HCT116 (cell line): ENCODE measurements around the gene FITM1. TPM values are rescaled to one million over a fixed set of nuclear protein-coding genes. Genes with fewer than 3 reads are reported as not detected.
A peak's percentile ranks its signal among the peaks of the same experiment; 100 is the strongest.

ENCODE experiments used
- ATAC-seq: fragments of 200-7000 bp; cut with Tn5 transposase; 2 replicates; pipeline ENCODE4 v1.9.1; 2020; ENCODE audit warnings: mild to moderate bottlenecking, moderate library complexity
- BruUV-seq: library from RNA; stranded (reverse); fragments of 400-500 nt; replicated peaks from 2 replicates; lab custom pipeline; 2021; lab: Mats Ljungman, UMichigan
- CTCF ChIA-PET: fragments of 300-600 bp; sonication (Branson Sonifier 250); formaldehyde crosslinking; loops from one replicate; lab custom pipeline; 2021; ENCODE audit warnings: antibody characterized with exemption; lab: Charles Lee
- POLR2A ChIA-PET: fragments of 300-600, 350-600 bp; sonication (Branson Sonifier 250); formaldehyde crosslinking; loops from one replicate; lab custom pipeline; 2021; ENCODE audit warnings: antibody characterized with exemption; lab: Charles Lee
- RAD21 ChIA-PET, 2 experiments: fragments of 300-600 bp; sonication (Branson Sonifier 250); formaldehyde crosslinking; loops; one replicate each; lab custom pipeline; 2023; ENCODE audit warnings: low total read pairs in 2 of 2; ENCODE audit not compliant: uncharacterized antibody in 2 of 2, unreplicated experiment in 2 of 2, low non-redundant PET in 1 of 2; lab: Charles Lee
- DNase-seq: peaks from one replicate; pipeline ENCODE4 v3.0.0-alpha.2; 2010; ENCODE audit warnings: low read depth, low spot score
- H2AFZ ChIP-seq: fragments of 200-600 bp; shearing (Covaris generic), sonication (generic); 2 replicates; pipeline ENCODE4 v1.6.1; 2017; ENCODE audit warnings: low read depth, mixed run types, mixed read lengths, antibody characterized with exemption, low read length; ENCODE audit not compliant: poor library complexity, severe bottlenecking
- H3K27ac ChIP-seq: 2 replicates; pipeline ENCODE4 v1.5.1; 2012; ENCODE audit warnings: low read depth, low read length
- H3K27me3 ChIP-seq: fragments of 200-600 bp; sonication (generic); 2 replicates; pipeline ENCODE4 v1.6.1; 2016; ENCODE audit warnings: mixed run types, low read length, mixed read lengths; ENCODE audit not compliant: insufficient read depth
- H3K36me3 ChIP-seq, 2 experiments: fragments of 200-500 bp in 1 of 2; fragments of 200-600 bp in 1 of 2; sonication (Bioruptor generic) in 1 of 2; sonication (generic) in 1 of 2; 2 replicates each; pipeline versions ENCODE4 v1.5.1 to v1.6.1; 2014 to 2016; ENCODE audit warnings: low read length in 2 of 2, inconsistent platforms in 1 of 2, mixed read lengths in 1 of 2, mixed run types in 1 of 2; ENCODE audit not compliant: insufficient read depth in 2 of 2, control insufficient read depth in 1 of 2
- H3K4me1 ChIP-seq, 2 experiments: fragments of 200-600 bp in 1 of 2; sonication (generic) in 1 of 2; 2 replicates each; pipeline versions ENCODE4 v1.5.1 to v1.6.1; 2012 to 2017; ENCODE audit warnings: low read length in 2 of 2, inconsistent platforms in 1 of 2, mild to moderate bottlenecking in 1 of 2, mixed read lengths in 1 of 2, mixed run types in 1 of 2, moderate library complexity in 1 of 2; ENCODE audit not compliant: insufficient read depth in 2 of 2, control insufficient read depth in 1 of 2
- H3K4me2 ChIP-seq: fragments of 200-600 bp; sonication (generic); 2 replicates; pipeline ENCODE4 v1.6.1; 2017; ENCODE audit warnings: mixed run types, low read length, mixed read lengths
- H3K4me3 ChIP-seq, 2 experiments: fragments of 200-600 bp in 1 of 2; sonication (generic) in 1 of 2; replicated peaks in 1 of 2; 2 replicates each; pipeline ENCODE4 v1.5.1; 2011 to 2016; ENCODE audit warnings: low read length in 2 of 2, control low read depth in 1 of 2, low read depth in 1 of 2, mild to moderate bottlenecking in 1 of 2, mixed read lengths in 1 of 2, mixed run types in 1 of 2
- H3K79me2 ChIP-seq: fragments of 200-600 bp; sonication (generic); 2 replicates; pipeline ENCODE4 v1.6.1; 2017; ENCODE audit warnings: mild to moderate bottlenecking, mixed run types, low read length, moderate library complexity, mixed read lengths; ENCODE audit not compliant: insufficient read depth
- H3K9ac ChIP-seq: fragments of 200-600 bp; sonication (generic); 2 replicates; pipeline ENCODE4 v1.6.1; 2016; ENCODE audit warnings: low read length, mixed read lengths
- H3K9me2 ChIP-seq: fragments of 200-600 bp; sonication (generic), shearing (Covaris generic); 2 replicates; pipeline ENCODE4 v1.6.1; 2017; ENCODE audit warnings: mixed run types, mild to moderate bottlenecking, moderate library complexity; ENCODE audit not compliant: insufficient read depth
- H3K9me3 ChIP-seq, 2 experiments: fragments of 200-500 bp in 1 of 2; fragments of 200-600 bp in 1 of 2; sonication (Bioruptor generic) in 1 of 2; sonication (generic) in 1 of 2; 2 replicates each; pipeline ENCODE4 v1.6.1; 2014 to 2017; ENCODE audit warnings: low read length in 2 of 2, mixed read lengths in 2 of 2, inconsistent platforms in 1 of 2, low read depth in 1 of 2, mild to moderate bottlenecking in 1 of 2, mixed run types in 1 of 2, moderate library complexity in 1 of 2; ENCODE audit not compliant: control insufficient read depth in 1 of 2, insufficient read depth in 1 of 2
- H4K20me1 ChIP-seq: fragments of 200-600 bp; sonication (generic), shearing (Covaris generic); 2 replicates; pipeline ENCODE4 v1.6.1; 2017; ENCODE audit warnings: mixed run types, mild to moderate bottlenecking, moderate library complexity; ENCODE audit not compliant: insufficient read depth
- ATF3 ChIP-seq: IDR thresholded peaks from 2 replicates; pipeline ENCODE4 v1.6.1; 2012
- EGR1 ChIP-seq: IDR thresholded peaks from 2 replicates; pipeline ENCODE4 v1.6.1; 2012; ENCODE audit warnings: low read depth
- ELF1 ChIP-seq: IDR thresholded peaks from 2 replicates; pipeline ENCODE4 v1.6.1; 2012; ENCODE audit warnings: low read depth, borderline replicate concordance
- EZH2 ChIP-seq: fragments of 200-600 bp; sonication (generic); IDR thresholded peaks from 2 replicates; pipeline ENCODE4 v1.6.1; 2017; ENCODE audit warnings: antibody characterized with exemption, mixed run types
- EZH2phosphoT487 ChIP-seq: fragments of 200-600 bp; IDR thresholded peaks from 2 replicates; pipeline ENCODE4 v1.6.1; 2018; ENCODE audit warnings: antibody characterized with exemption, borderline replicate concordance
- FOSL1 ChIP-seq: IDR thresholded peaks from 2 replicates; pipeline ENCODE4 v1.6.1; 2012; ENCODE audit warnings: low read depth
- MAX ChIP-seq: IDR thresholded peaks from 2 replicates; pipeline ENCODE4 v1.6.1; 2012
- POLR2A ChIP-seq: IDR thresholded peaks from 2 replicates; pipeline ENCODE4 v1.7.0; 2011; ENCODE audit warnings: borderline replicate concordance; ENCODE audit not compliant: insufficient read depth, insufficient read length; ENCODE audit errors: extremely low read depth
- RAD21 ChIP-seq: IDR thresholded peaks from 2 replicates; pipeline ENCODE4 v1.6.1; 2012; ENCODE audit warnings: low read depth, mild to moderate bottlenecking
- SIN3A ChIP-seq: IDR thresholded peaks from 2 replicates; pipeline ENCODE4 v1.6.1; 2012; ENCODE audit warnings: low read depth
- SRF ChIP-seq: IDR thresholded peaks from 2 replicates; pipeline ENCODE4 v1.6.1; 2012; ENCODE audit warnings: low read depth
- intact Hi-C: fragments of 100-400 bp; cut with micrococcal nuclease; formaldehyde crosslinking; loops from 2 replicates; pipeline ENCODE4 v1.10.0; 2022
- total RNA-seq: library from RNA; stranded (reverse); gene quantifications from one replicate; pipeline ENCODE4 v1.2.1, GENCODE V29; 2021; ENCODE audit not compliant: unreplicated experiment

The FITM1 gene
- total RNA-seq, 1 experiment from 2014 or later, result 0.81 TPM

GRCh38 chr14:24159777-24160498 lies 29.5 kb downstream of the FITM1 start:
- ATAC-seq (no peak), DNase-seq (no peak)
- no peaks in the 10 kb centered on the region for H3K79me2 ChIP-seq
- no peaks in the 10 kb centered on the region for H3K27me3 ChIP-seq
- no peak overlapping the region for H3K4me3 ChIP-seq
- ChIA-PET RAD21 (interaction anchor here in 1 of 2 experiments (1.1 kb wide), 1 partner anchor 102 kb away, joined by 3 read pairs; no protein-coding TSS in a partner anchor), POLR2A (interaction anchor here (1.0 to 3.1 kb wide), 5 partner anchors 13 to 82 kb away, joined by 3 to 18 read pairs (median 9); partner anchors contain the start of genes DCAF11, NRL, PCK2 and PSME2), CTCF (interaction anchor here (1.0 to 3.2 kb wide), 6 partner anchors 13 to 51 kb away, joined by 3 to 19 read pairs (median 7); partner anchors contain the start of genes EMC9, PSME1, PSME2 and RNF31)
- H3K36me3 ChIP-seq, result peaks cover 27 to 44% of the 10 kb centered on the region in 2 experiments; a peak in 3 of 4 replicates
- intact Hi-C loops, result loop anchor here (2.0 kb wide), 1 partner anchor 45 kb away; the partner anchor contains the start of genes DCAF11 and NRL
- no peak overlapping the region for H2AFZ ChIP-seq
- H3K4me2 ChIP-seq, result no peak overlapping the region
- BruUV-seq, result no TSS peak
- H3K9ac ChIP-seq, result no peak overlapping the region
- H3K9me2 ChIP-seq, result no peaks in the 10 kb centered on the region
- no peaks in the 10 kb centered on the region for H4K20me1 ChIP-seq
- TF ChIP-seq SIN3A, result no peak
- no peak for TF ChIP-seq FOSL1
- no peak for TF ChIP-seq RAD21
- no peak for TF ChIP-seq EZH2
- no peak for TF ChIP-seq MAX
- no peak for TF ChIP-seq POLR2A
- no peak for TF ChIP-seq EGR1
- TF ChIP-seq EZH2phosphoT487, result no peak
- H3K9me3 ChIP-seq, result no peaks in the 10 kb centered on the region
- H3K27ac ChIP-seq, result peak overlapping the region; percentile 84
- H3K4me1 ChIP-seq, result peaks cover 15 to 21% of the 10 kb centered on the region in 2 experiments

GRCh38 chr14:24160499-24160849 lies 30.0 kb downstream of the FITM1 start:
- ATAC-seq, result no peak
- peaks cover 26 to 41% of the 10 kb centered on the region in 2 experiments; a peak in 3 of 4 replicates for H3K36me3 ChIP-seq
- DNase-seq, result no peak
- intact Hi-C loops, result loop anchor here (2.0 kb wide), 1 partner anchor 46 kb away; the partner anchor contains the start of genes DCAF11 and NRL
- no TSS peak for BruUV-seq
- H3K27ac ChIP-seq, result peak overlapping the region; percentile 84
- no peaks in the 10 kb centered on the region for H3K9me3 ChIP-seq
- H3K4me1 ChIP-seq, result peaks cover 15 to 21% of the 10 kb centered on the region in 2 experiments
- no peaks in the 10 kb centered on the region for H3K9me2 ChIP-seq
- H3K4me2 ChIP-seq, result peak overlapping the region; percentile 87
- H2AFZ ChIP-seq, result no peak overlapping the region
- RAD21 ChIA-PET, result interaction anchor here (1.0 to 1.1 kb wide), 2 partner anchors 14 to 103 kb away, joined by 3 read pairs; partner anchors contain the start of genes PSME2 (in 1 of the 2) and RNF31 (in 1 of the 2)
- no peak overlapping the region for H3K9ac ChIP-seq
- H3K4me3 ChIP-seq, result no peak overlapping the region
- POLR2A ChIA-PET, result interaction anchor here (1.0 to 3.1 kb wide), 9 partner anchors 13 to 102 kb away, joined by 3 to 18 read pairs (median 4); partner anchors contain the start of genes DCAF11, EMC9, NRL and PCK2
- CTCF ChIA-PET, result interaction anchor here (1.0 to 3.2 kb wide), 17 partner anchors 9 to 137 kb away, joined by 3 to 20 read pairs (median 4); partner anchors contain the start of genes CHMP4A, DCAF11, EMC9 and NRL
- H3K79me2 ChIP-seq, result no peaks in the 10 kb centered on the region
- no peak for TF ChIP-seq EGR1
- TF ChIP-seq ELF1, result no peak
- no peak for TF ChIP-seq SRF
- no peak for TF ChIP-seq ATF3
- H3K27me3 ChIP-seq, result no peaks in the 10 kb centered on the region
- H4K20me1 ChIP-seq, result no peaks in the 10 kb centered on the region
